ENCODE data around the gene LMCD1.

Gene LMCD1

GRCh38 chr3:8539419-8539818, 37.8 kb downstream of the LMCD1 start:
- no peak for DNase-seq

GRCh38 chr3:8540456-8540855, 38.8 kb downstream of the LMCD1 start:
- peak; percentile 8 for DNase-seq

DNA sequence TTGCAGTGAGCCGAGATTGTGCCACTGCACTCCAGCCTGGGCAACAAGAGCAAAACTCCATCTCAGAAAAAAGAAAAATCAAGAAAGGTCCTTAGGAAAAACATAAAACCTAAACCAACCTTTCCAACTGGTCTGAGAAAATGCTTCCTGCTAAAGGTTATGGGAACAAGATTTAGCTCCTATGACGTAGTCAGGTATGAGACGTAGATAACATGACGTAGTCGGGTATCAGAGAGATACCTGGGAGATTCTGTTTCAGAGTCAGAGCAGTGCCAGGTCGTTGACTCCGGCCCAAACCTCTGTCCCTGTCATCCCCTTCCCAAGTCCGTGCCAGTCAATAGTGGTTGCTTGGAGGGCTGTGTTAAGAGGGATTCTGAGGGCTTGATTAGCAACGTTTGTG, 39.9 kb downstream of the LMCD1 start:
- no peak for DNase-seq

- no peak for DNase-seq
These were observed 40.8 kb downstream of the LMCD1 start for GRCh38 chr3:8542190-8543135.

DNA sequence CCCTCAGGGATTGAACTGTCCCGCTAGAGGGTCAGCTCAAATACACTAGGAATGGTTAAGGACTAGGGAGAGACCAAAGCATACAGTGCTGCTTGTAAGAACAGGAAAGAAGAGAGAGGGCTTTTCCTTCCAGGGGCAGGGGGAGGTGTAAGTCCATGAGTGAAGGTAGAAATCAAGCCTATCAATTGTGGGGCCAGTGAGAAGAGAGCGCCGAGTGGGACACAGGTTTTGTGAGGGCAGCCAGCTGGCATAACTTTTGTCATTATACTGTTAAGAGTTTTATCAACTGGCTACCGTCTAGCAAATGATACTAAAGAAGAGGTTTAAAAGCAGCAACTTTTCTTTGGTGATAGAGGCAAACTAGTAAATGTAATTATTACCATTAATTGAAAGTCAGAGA, 45.0 kb downstream of the LMCD1 start:
- DNase-seq = no peak

GRCh38 chr3:8548502-8549275, 47.1 kb downstream of the LMCD1 start:
- DNase-seq = no peak

DNA sequence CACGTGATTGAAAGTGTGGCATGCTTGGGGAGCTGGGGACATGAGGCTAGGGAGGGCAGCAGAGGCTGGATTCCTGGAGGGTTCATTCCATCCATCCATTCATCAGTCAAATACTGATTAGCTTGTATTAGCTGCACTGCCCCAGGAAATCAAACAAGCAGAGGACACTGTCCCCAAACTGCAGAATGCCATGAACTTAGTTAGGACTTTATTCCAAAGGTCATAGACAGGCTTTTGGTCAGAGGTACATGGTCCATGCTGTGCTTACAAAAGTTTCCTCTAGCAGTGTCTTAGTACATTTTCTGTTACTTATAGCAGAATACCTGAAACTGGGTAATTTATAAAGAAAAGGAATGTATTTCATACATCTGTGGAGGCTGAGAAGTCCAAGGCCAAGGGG, 47.7 kb downstream of the LMCD1 start:
- no peak for DNase-seq

DNA sequence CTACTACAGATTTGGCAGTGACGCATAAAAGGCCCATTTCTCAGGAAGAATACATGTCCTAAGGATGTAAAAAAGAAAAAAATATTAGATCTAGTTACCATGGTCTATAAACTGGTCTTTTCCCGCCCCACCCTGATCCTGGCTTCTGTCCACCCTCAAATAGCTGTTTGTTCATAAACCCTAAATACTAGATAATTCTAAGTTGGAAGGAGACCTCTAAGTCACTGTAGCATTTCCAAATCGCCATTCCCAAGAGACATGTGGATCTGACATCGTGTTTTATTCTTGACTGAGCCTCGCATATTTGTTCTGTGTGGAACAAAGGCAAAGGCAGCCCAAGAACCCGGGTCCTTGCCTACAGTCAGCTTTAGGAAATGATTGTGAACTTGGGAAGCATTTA, 49.0 kb downstream of the LMCD1 start:
- no peak for DNase-seq

DNA sequence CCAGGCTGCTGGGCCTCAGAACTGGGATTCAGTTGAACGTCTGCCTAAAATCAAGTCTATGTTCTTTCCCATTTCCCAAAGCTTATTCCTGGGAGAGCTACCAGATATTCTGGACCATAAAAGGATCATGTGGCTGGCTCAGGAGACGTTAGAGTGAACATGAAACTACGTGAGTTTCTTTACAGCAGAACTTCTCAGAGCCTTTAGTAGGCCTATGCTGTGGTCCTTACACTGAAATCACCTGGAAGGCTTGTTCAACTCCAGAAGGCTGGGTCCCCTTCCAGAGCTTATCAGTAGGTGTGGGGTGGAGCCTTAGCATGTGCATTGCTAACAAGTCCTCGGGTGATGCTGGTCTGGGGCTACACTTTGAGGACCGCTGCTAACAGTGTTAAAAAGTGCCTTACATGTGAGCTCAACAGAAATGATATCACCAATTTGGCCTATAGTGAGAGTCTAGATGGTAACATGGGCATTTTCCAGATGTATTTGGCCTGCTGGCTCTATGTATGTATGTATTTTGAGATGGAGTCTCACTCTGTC, 50.7 kb downstream of the LMCD1 start:
- no peak for DNase-seq

- DNase-seq = no peak
These were observed 51.8 kb downstream of the LMCD1 start for GRCh38 chr3:8553405-8553804.

- no peak for DNase-seq
These were observed 53.1 kb downstream of the LMCD1 start for GRCh38 chr3:8554696-8555095.

DNA sequence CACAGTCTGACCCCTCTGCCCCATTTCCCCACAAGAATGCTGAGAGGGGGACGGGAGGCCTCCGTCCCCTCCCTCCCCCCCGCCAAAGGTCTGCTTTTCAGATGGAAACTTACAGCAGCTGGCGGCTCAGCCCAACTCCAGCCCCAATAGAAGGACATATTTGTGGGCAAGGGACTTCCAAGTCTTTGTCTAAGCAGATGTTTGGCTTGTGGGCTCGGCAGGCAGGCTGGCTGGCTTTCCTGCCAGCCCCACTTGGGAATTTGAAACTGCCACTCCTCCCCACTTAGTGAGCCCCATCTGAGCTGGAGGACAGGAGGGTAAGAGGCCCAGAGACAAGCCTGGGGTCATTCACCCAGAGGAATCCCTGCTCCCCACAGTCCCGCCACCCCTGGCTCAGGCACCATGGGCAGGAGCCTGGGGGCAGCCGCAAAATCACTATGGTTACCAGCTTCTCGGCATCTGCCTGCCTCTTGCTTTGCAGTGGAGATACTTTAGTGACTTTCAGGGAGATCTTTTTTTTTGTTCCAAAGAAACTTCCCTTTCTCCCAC, 53.6 kb downstream of the LMCD1 start:
- no peak for DNase-seq

DNA sequence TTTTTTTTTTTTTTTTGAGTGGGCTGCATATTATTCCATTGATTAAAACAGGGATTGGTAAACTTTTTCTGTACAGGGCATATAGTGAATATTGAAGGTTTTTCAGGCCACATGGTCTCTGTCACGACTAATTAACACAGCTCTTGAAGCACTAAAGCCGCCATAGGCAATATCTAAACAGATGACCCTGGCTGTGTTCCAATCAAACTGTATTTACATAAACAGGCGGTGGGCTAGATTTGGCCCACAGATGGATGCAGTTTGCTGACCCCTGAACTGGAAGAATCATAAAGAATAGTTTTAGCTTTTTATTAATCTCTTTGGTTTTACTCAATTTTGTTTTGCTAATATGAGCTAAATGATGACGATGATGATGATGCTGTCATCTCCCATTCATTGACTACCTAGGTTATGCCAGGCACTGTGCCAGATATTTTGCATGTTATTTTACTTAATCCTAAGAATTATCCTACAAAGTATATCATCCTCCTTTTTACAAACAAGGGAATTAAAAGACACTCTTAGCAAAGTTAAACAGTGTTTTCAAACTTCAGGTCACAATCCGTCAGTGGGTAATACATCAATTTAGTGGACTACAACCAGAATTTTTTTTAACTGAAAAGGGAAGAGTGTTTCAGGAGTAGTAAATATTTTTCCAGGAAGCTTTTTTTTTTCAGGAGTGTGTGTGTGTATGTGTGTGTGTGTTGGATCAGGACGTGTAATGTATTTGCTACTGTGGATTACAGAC, 54.3 kb downstream of the LMCD1 start:
- no peak for DNase-seq

GRCh38 chr3:8556473-8556869, 54.8 kb downstream of the LMCD1 start:
- DNase-seq = no peak

DNA sequence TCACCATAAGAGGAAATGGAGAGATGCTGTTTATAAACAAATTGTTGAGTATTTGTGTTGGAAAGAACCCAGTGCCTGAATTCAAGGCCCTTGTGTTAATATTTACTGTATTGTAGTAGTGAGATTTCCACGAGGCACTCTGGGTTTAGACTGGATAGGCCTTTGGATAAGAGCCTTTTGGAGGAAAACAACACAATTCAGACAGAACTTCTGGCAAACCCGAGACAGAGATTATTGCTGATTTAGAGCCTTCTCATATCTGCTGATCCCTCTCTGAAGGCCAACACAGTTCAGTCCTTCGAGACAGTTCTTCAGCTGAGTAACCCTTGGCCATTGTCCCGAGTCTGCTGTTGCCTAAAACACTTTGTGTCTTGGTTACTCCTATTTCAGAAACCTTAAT, 55.7 kb downstream of the LMCD1 start:
- DNase-seq = no peak

DNA sequence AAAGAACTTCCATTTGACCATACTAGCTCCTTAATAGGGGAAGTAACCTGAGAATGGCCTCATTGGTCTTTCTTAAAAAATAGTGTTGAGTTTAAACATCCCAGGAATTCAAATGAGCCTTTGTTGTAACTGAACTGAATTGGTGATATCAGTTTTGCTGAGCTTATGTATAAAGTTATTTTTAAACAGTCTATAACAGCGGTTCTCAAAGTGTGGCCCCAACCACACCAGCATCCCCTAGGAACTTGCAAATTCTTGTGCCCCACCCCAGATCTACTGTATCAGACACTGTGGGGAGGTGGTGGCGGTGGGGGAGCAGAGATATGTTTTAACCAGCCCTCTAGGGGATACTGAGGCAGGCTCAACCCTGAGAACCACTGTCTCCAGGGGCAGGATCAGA, 57.0 kb downstream of the LMCD1 start:
- no peak for DNase-seq

GRCh38 chr3:8559351-8559750, 57.7 kb downstream of the LMCD1 start:
- DNase-seq = no peak

GRCh38 chr3:8560366-8561007, 58.9 kb downstream of the LMCD1 start:
- peak; percentile 98 for DNase-seq

DNA sequence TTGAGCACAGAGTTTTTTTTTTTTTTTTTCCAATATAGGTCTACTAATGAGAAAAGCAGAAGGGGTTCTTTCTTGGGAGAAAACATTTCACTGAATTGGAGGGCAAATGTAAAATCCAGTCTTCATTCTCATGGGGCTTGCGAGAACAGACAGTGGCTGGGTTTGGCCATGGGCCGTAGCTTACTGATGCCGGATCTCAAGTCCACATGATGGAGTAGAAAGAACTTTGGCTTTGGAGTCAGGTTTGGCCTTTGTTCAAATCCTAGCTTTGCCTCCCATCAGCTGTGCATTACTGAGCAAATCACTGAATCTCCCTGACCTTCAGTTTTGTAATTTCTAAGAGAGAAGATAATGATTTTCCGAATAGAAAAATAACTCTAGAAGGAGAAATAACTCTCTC, 59.7 kb downstream of the LMCD1 start:
- peak; percentile 7 for DNase-seq

DNA sequence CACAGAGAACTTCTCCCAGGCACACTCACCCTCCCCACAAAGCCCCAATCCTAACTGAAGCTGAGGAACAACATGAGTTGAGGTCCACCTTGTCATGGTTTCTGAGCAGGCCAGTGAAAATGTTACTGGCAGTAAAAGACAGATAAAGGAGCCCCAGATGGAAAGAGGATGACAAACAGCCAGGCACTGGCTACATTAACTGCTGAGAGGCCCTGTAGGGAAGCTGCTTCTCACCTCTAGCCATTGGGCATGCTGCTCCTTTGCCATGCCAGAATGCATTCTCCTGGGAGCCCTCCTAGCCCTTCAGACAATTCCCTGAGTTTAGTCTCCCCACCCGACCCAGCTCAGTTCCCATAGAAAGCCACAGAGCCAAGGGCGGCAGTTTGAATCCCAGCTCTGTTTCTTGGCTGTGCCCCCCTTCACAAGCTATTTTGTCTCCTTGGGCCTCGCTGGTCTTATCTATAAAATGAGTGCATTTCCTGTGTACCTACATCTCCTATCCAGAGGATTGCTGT, 60.5 kb downstream of the LMCD1 start:
- peak; percentile 43 for DNase-seq

GRCh38 chr3:8563146-8563545, 61.5 kb downstream of the LMCD1 start:
- DNase-seq = no peak

DNA sequence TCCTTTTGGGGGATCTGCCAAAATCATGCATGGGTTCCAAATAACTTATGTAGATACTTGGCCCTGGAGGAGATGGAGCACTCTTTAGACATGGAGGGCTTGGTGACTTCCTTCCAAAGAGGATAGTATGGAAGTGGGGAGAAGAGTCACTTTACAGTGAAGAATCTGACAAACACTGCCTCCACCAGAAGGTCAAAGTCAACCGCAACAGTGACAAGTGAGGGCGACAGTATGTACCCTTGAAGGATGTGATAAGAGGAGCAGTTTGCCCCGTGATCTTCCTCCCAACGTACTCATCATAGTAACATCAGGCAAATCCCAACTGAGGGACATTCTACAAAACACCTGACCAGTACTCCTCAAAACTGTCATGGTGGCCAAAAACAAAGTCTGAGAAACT, 62.0 kb downstream of the LMCD1 start:
- no peak for DNase-seq

All from NCI-H226 (cell line).